Liver (tissue), 9 donors: ENCODE data around the gene KLHL40. TPM values are rescaled to one million over a fixed set of nuclear protein-coding genes. Genes with fewer than 3 reads are reported as not detected.

Experiments
- DNase-seq: peaks from one replicate; pipeline ENCODE4 v3.0.0-alpha.2; 2017; ENCODE audit warnings: low spot score
- H3K27ac ChIP-seq, 2 donors: one replicate each; pipeline ENCODE4 v1.7.0; 2013; ENCODE audit warnings: inconsistent platforms in 2 of 2, low read length in 2 of 2, control low read depth in 1 of 2, low read depth in 1 of 2, mild to moderate bottlenecking in 1 of 2
- H3K27me3 ChIP-seq, 4 donors: one replicate each; pipeline versions ENCODE4 v1.6.1 to v1.7.0; 2013; ENCODE audit warnings: low read length in 3 of 4, inconsistent platforms in 1 of 4, mild to moderate bottlenecking in 1 of 4, moderate library complexity in 1 of 4; ENCODE audit not compliant: control insufficient read depth in 4 of 4, insufficient read depth in 4 of 4
- H3K36me3 ChIP-seq, 4 donors: one replicate each; pipeline versions ENCODE4 v1.6.1 to v1.7.0; 2013; ENCODE audit warnings: low read length in 3 of 4, mild to moderate bottlenecking in 3 of 4, low read depth in 1 of 4, moderate library complexity in 1 of 4; ENCODE audit not compliant: control insufficient read depth in 4 of 4, insufficient read depth in 3 of 4
- H3K4me1 ChIP-seq, 4 donors: one replicate each; pipeline versions ENCODE4 v1.6.1 to v1.7.0; 2013; ENCODE audit warnings: low read length in 3 of 4, mild to moderate bottlenecking in 3 of 4, moderate library complexity in 1 of 4; ENCODE audit not compliant: control insufficient read depth in 4 of 4, insufficient read depth in 4 of 4
- H3K4me3 ChIP-seq, 3 donors: one replicate each; pipeline versions ENCODE4 v1.6.1 to v1.7.0; 2013; ENCODE audit warnings: low read length in 3 of 3, control low read depth in 1 of 3, low read depth in 1 of 3, mild to moderate bottlenecking in 1 of 3
- H3K9ac ChIP-seq, 2 donors: one replicate each; pipeline ENCODE4 v1.7.0; 2013; ENCODE audit warnings: low read length in 2 of 2, mild to moderate bottlenecking in 2 of 2, moderate library complexity in 2 of 2, control low read depth in 1 of 2, low read depth in 1 of 2
- H3K9me3 ChIP-seq, 4 donors: one replicate each; pipeline versions ENCODE4 v1.6.1 to v1.7.0; 2013; ENCODE audit warnings: low read length in 3 of 4; ENCODE audit not compliant: control insufficient read depth in 4 of 4
- ATF3 ChIP-seq: IDR thresholded peaks from 2 replicates; pipeline ENCODE4 v1.6.1; 2016; ENCODE audit warnings: antibody characterized with exemption
- EGR1 ChIP-seq, 2 donors: IDR thresholded peaks; 2 replicates each; pipeline ENCODE4 v1.6.1; 2016 to 2018; ENCODE audit warnings: antibody characterized with exemption in 2 of 2, low read depth in 2 of 2
- FOXA1 ChIP-seq: IDR thresholded peaks from 2 replicates; pipeline ENCODE4 v1.6.1; 2016; ENCODE audit warnings: antibody characterized with exemption
- FOXA2 ChIP-seq: IDR thresholded peaks from 2 replicates; pipeline ENCODE4 v1.6.1; 2016; ENCODE audit warnings: antibody characterized with exemption
- GABPA ChIP-seq, 2 donors: IDR thresholded peaks in 1 of 2; conservative IDR thresholded peaks in 1 of 2; 2 replicates each; pipeline ENCODE4 v1.6.1; 2016; ENCODE audit warnings: antibody characterized with exemption in 2 of 2, mild to moderate bottlenecking in 1 of 2, moderate library complexity in 1 of 2
- HNF4A ChIP-seq, 2 donors: conservative IDR thresholded peaks; 2 replicates each; pipeline ENCODE4 v1.6.1; 2016; ENCODE audit warnings: antibody characterized with exemption in 2 of 2, mild to moderate bottlenecking in 2 of 2
- HNF4G ChIP-seq: IDR thresholded peaks from 2 replicates; pipeline ENCODE4 v1.6.1; 2016; ENCODE audit warnings: antibody characterized with exemption
- JUND ChIP-seq, 2 donors: IDR thresholded peaks; 2 replicates each; pipeline ENCODE4 v1.6.1; 2016; ENCODE audit warnings: antibody characterized with exemption in 2 of 2
- NR2F2 ChIP-seq: IDR thresholded peaks from 2 replicates; pipeline ENCODE4 v1.6.1; 2016; ENCODE audit warnings: antibody characterized with exemption
- RAD21 ChIP-seq, 2 donors: IDR thresholded peaks; 2 replicates each; pipeline ENCODE4 v1.6.1; 2016; ENCODE audit warnings: antibody characterized with exemption in 2 of 2, mild to moderate bottlenecking in 2 of 2
- RXRA ChIP-seq, 2 donors: IDR thresholded peaks; 2 replicates each; pipeline ENCODE4 v1.6.1; 2017 to 2018; ENCODE audit warnings: antibody characterized with exemption in 2 of 2, mild to moderate bottlenecking in 1 of 2
- SP1 ChIP-seq: IDR thresholded peaks from 2 replicates; pipeline ENCODE4 v1.6.1; 2018; ENCODE audit warnings: antibody characterized with exemption, mild to moderate bottlenecking
- TAF1 ChIP-seq: conservative IDR thresholded peaks from 2 replicates; pipeline ENCODE4 v1.6.1; 2016; ENCODE audit warnings: antibody characterized with exemption, mild to moderate bottlenecking
- YY1 ChIP-seq: IDR thresholded peaks from 2 replicates; pipeline ENCODE4 v1.6.1; 2016; ENCODE audit warnings: antibody characterized with exemption, mild to moderate bottlenecking
- ZBTB33 ChIP-seq: IDR thresholded peaks from 2 replicates; pipeline ENCODE4 v1.6.1; 2016; ENCODE audit warnings: antibody characterized with exemption
- WGBS: extraction: QIAGEN DNeasy Blood & Tissue Kit; methylation state at CpG from one replicate; pipeline ENCODE4 v1.1.7; 2013; 5-methylcytosine and 5-hydroxymethylcytosine counted together
- polyA plus RNA-seq, 2 donors: library from polyadenylated mRNA; stranded (reverse) in 1 of 2; unstranded in 1 of 2; fragments of 200-250 nt in 1 of 2; fragments of >200 nt in 1 of 2; fragmentation: Nextera tagmentation in 1 of 2; extraction: Ambion mirVana in 1 of 2; gene quantifications; one replicate each; pipeline versions ENCODE4 v1.2.1 to v1.2.3, GENCODE V29; 2013 to 2015
- total RNA-seq, 2 donors: library from RNA; depleted of rRNA; stranded (reverse); fragments of >200 nt; gene quantifications; one replicate each; pipeline ENCODE4 v1.2.3, GENCODE V29; 2014
- TF ChIP-seq, protein P1 (sequence below): IDR thresholded peaks from 2 replicates; pipeline ENCODE4 v1.6.1; 2016; ENCODE audit warnings: antibody characterized with exemption
- TF ChIP-seq, protein P2 (sequence below): fragments of 150-350 bp; IDR thresholded peaks from 2 replicates; pipeline ENCODE4 v1.5.1; 2017; ENCODE audit warnings: improper control_type of control experiment, low read depth, low read length; ENCODE audit not compliant: missing input control
- TF ChIP-seq, protein P3 (sequence below): IDR thresholded peaks from 2 replicates; pipeline ENCODE4 v1.6.1; 2016; ENCODE audit warnings: antibody characterized with exemption, mild to moderate bottlenecking
- donor health status: healthy.
- donor health status: healthy.
- donor health status: healthy.
- donor health status: healthy.
- donor health status: healthy.

KLHL40 gene
- total and polyA plus RNA-seq, 4 donors = not detected

GRCh38 chr3:42657675-42658074 is 27.7 kb upstream of the KLHL40 start:
- H3K9me3 ChIP-seq = no peaks in the 10 kb centered on the region
- H3K4me3 ChIP-seq = no peak overlapping the region
- no peak overlapping the region for H3K9ac ChIP-seq
- no peak overlapping the region for H3K27ac ChIP-seq
- H3K36me3 ChIP-seq = peaks cover 0 to 4% (median 1%) of the 10 kb centered on the region in 4 donors
- WGBS = 87% methylated on average over 4 of the region's 4 CpGs
- DNase-seq = no peak
- no peaks in the 10 kb centered on the region for H3K27me3 ChIP-seq
- H3K4me1 ChIP-seq = peaks cover 3 to 13% (median 10%) of the 10 kb centered on the region in 4 donors
- TF ChIP-seq YY1 (no peak), RXRA (IDR thresholded peaks at IDR 0.05) (no peak), GABPA (IDR thresholded peaks at IDR 0.05 in 1 of 2, conservative IDR thresholded peaks at IDR 0.05 in 1 of 2) (no peak), EGR1 (IDR thresholded peaks at IDR 0.05; ENCODE audit: low read depth in 2 of 2) (no peak), SP1 (no peak), HNF4A (conservative IDR thresholded peaks at IDR 0.05) (no peak), RAD21 (IDR thresholded peaks at IDR 0.05) (no peak), HNF4G (no peak), TAF1 (no peak), NR2F2 (no peak), JUND (IDR thresholded peaks at IDR 0.05) (no peak), ZBTB33 (no peak), FOXA2 (no peak), FOXA1 (no peak), ATF3 (no peak)
- TF ChIP-seq, protein P1, sequence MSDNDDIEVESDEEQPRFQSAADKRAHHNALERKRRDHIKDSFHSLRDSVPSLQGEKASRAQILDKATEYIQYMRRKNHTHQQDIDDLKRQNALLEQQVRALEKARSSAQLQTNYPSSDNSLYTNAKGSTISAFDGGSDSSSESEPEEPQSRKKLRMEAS = no peak
- TF ChIP-seq, protein P2, sequence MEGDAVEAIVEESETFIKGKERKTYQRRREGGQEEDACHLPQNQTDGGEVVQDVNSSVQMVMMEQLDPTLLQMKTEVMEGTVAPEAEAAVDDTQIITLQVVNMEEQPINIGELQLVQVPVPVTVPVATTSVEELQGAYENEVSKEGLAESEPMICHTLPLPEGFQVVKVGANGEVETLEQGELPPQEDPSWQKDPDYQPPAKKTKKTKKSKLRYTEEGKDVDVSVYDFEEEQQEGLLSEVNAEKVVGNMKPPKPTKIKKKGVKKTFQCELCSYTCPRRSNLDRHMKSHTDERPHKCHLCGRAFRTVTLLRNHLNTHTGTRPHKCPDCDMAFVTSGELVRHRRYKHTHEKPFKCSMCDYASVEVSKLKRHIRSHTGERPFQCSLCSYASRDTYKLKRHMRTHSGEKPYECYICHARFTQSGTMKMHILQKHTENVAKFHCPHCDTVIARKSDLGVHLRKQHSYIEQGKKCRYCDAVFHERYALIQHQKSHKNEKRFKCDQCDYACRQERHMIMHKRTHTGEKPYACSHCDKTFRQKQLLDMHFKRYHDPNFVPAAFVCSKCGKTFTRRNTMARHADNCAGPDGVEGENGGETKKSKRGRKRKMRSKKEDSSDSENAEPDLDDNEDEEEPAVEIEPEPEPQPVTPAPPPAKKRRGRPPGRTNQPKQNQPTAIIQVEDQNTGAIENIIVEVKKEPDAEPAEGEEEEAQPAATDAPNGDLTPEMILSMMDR = no peak
- TF ChIP-seq, protein P3, sequence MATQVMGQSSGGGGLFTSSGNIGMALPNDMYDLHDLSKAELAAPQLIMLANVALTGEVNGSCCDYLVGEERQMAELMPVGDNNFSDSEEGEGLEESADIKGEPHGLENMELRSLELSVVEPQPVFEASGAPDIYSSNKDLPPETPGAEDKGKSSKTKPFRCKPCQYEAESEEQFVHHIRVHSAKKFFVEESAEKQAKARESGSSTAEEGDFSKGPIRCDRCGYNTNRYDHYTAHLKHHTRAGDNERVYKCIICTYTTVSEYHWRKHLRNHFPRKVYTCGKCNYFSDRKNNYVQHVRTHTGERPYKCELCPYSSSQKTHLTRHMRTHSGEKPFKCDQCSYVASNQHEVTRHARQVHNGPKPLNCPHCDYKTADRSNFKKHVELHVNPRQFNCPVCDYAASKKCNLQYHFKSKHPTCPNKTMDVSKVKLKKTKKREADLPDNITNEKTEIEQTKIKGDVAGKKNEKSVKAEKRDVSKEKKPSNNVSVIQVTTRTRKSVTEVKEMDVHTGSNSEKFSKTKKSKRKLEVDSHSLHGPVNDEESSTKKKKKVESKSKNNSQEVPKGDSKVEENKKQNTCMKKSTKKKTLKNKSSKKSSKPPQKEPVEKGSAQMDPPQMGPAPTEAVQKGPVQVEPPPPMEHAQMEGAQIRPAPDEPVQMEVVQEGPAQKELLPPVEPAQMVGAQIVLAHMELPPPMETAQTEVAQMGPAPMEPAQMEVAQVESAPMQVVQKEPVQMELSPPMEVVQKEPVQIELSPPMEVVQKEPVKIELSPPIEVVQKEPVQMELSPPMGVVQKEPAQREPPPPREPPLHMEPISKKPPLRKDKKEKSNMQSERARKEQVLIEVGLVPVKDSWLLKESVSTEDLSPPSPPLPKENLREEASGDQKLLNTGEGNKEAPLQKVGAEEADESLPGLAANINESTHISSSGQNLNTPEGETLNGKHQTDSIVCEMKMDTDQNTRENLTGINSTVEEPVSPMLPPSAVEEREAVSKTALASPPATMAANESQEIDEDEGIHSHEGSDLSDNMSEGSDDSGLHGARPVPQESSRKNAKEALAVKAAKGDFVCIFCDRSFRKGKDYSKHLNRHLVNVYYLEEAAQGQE = no peak
